HCT116 (cell line): Measurements from ENCODE around the gene BTNL8. TPM values are rescaled to one million over a fixed set of nuclear protein-coding genes. Genes with fewer than 3 reads are reported as not detected.

Experiments
- ATAC-seq: fragments of 200-7000 bp; cut with Tn5 transposase; 2 replicates; pipeline ENCODE4 v1.9.1; 2020; ENCODE audit warnings: mild to moderate bottlenecking, moderate library complexity
- BruUV-seq: library from RNA; stranded (reverse); fragments of 400-500 nt; replicated peaks from 2 replicates; lab custom pipeline; 2021; lab: Mats Ljungman, UMichigan
- CTCF ChIA-PET: fragments of 300-600 bp; sonication (Branson Sonifier 250); formaldehyde crosslinking; loops from one replicate; lab custom pipeline; 2021; ENCODE audit warnings: antibody characterized with exemption; lab: Charles Lee
- POLR2A ChIA-PET: fragments of 300-600, 350-600 bp; sonication (Branson Sonifier 250); formaldehyde crosslinking; loops from one replicate; lab custom pipeline; 2021; ENCODE audit warnings: antibody characterized with exemption; lab: Charles Lee
- RAD21 ChIA-PET, 2 experiments: fragments of 300-600 bp; sonication (Branson Sonifier 250); formaldehyde crosslinking; loops; one replicate each; lab custom pipeline; 2023; ENCODE audit warnings: low total read pairs in 2 of 2; ENCODE audit not compliant: uncharacterized antibody in 2 of 2, unreplicated experiment in 2 of 2, low non-redundant PET in 1 of 2; lab: Charles Lee
- DNase-seq: peaks from one replicate; pipeline ENCODE4 v3.0.0-alpha.2; 2010; ENCODE audit warnings: low read depth, low spot score
- H2AFZ ChIP-seq: fragments of 200-600 bp; shearing (Covaris generic), sonication (generic); 2 replicates; pipeline ENCODE4 v1.6.1; 2017; ENCODE audit warnings: low read depth, mixed run types, mixed read lengths, antibody characterized with exemption, low read length; ENCODE audit not compliant: poor library complexity, severe bottlenecking
- H3K27ac ChIP-seq: 2 replicates; pipeline ENCODE4 v1.5.1; 2012; ENCODE audit warnings: low read depth, low read length
- H3K27me3 ChIP-seq: fragments of 200-600 bp; sonication (generic); 2 replicates; pipeline ENCODE4 v1.6.1; 2016; ENCODE audit warnings: mixed run types, low read length, mixed read lengths; ENCODE audit not compliant: insufficient read depth
- H3K36me3 ChIP-seq, 2 experiments: fragments of 200-500 bp in 1 of 2; fragments of 200-600 bp in 1 of 2; sonication (Bioruptor generic) in 1 of 2; sonication (generic) in 1 of 2; 2 replicates each; pipeline versions ENCODE4 v1.5.1 to v1.6.1; 2014 to 2016; ENCODE audit warnings: low read length in 2 of 2, inconsistent platforms in 1 of 2, mixed read lengths in 1 of 2, mixed run types in 1 of 2; ENCODE audit not compliant: insufficient read depth in 2 of 2, control insufficient read depth in 1 of 2
- H3K4me1 ChIP-seq, 2 experiments: fragments of 200-600 bp in 1 of 2; sonication (generic) in 1 of 2; 2 replicates each; pipeline versions ENCODE4 v1.5.1 to v1.6.1; 2012 to 2017; ENCODE audit warnings: low read length in 2 of 2, inconsistent platforms in 1 of 2, mild to moderate bottlenecking in 1 of 2, mixed read lengths in 1 of 2, mixed run types in 1 of 2, moderate library complexity in 1 of 2; ENCODE audit not compliant: insufficient read depth in 2 of 2, control insufficient read depth in 1 of 2
- H3K4me2 ChIP-seq: fragments of 200-600 bp; sonication (generic); 2 replicates; pipeline ENCODE4 v1.6.1; 2017; ENCODE audit warnings: mixed run types, low read length, mixed read lengths
- H3K4me3 ChIP-seq, 2 experiments: fragments of 200-600 bp in 1 of 2; sonication (generic) in 1 of 2; replicated peaks in 1 of 2; 2 replicates each; pipeline ENCODE4 v1.5.1; 2011 to 2016; ENCODE audit warnings: low read length in 2 of 2, control low read depth in 1 of 2, low read depth in 1 of 2, mild to moderate bottlenecking in 1 of 2, mixed read lengths in 1 of 2, mixed run types in 1 of 2
- H3K79me2 ChIP-seq: fragments of 200-600 bp; sonication (generic); 2 replicates; pipeline ENCODE4 v1.6.1; 2017; ENCODE audit warnings: mild to moderate bottlenecking, mixed run types, low read length, moderate library complexity, mixed read lengths; ENCODE audit not compliant: insufficient read depth
- H3K9ac ChIP-seq: fragments of 200-600 bp; sonication (generic); 2 replicates; pipeline ENCODE4 v1.6.1; 2016; ENCODE audit warnings: low read length, mixed read lengths
- H3K9me2 ChIP-seq: fragments of 200-600 bp; sonication (generic), shearing (Covaris generic); 2 replicates; pipeline ENCODE4 v1.6.1; 2017; ENCODE audit warnings: mixed run types, mild to moderate bottlenecking, moderate library complexity; ENCODE audit not compliant: insufficient read depth
- H3K9me3 ChIP-seq, 2 experiments: fragments of 200-500 bp in 1 of 2; fragments of 200-600 bp in 1 of 2; sonication (Bioruptor generic) in 1 of 2; sonication (generic) in 1 of 2; 2 replicates each; pipeline ENCODE4 v1.6.1; 2014 to 2017; ENCODE audit warnings: low read length in 2 of 2, mixed read lengths in 2 of 2, inconsistent platforms in 1 of 2, low read depth in 1 of 2, mild to moderate bottlenecking in 1 of 2, mixed run types in 1 of 2, moderate library complexity in 1 of 2; ENCODE audit not compliant: control insufficient read depth in 1 of 2, insufficient read depth in 1 of 2
- H4K20me1 ChIP-seq: fragments of 200-600 bp; sonication (generic), shearing (Covaris generic); 2 replicates; pipeline ENCODE4 v1.6.1; 2017; ENCODE audit warnings: mixed run types, mild to moderate bottlenecking, moderate library complexity; ENCODE audit not compliant: insufficient read depth
- CBX3 ChIP-seq: IDR thresholded peaks from 2 replicates; pipeline ENCODE4 v1.6.1; 2012; ENCODE audit warnings: low read depth
- EZH2 ChIP-seq: fragments of 200-600 bp; sonication (generic); IDR thresholded peaks from 2 replicates; pipeline ENCODE4 v1.6.1; 2017; ENCODE audit warnings: antibody characterized with exemption, mixed run types
- EZH2phosphoT487 ChIP-seq: fragments of 200-600 bp; IDR thresholded peaks from 2 replicates; pipeline ENCODE4 v1.6.1; 2018; ENCODE audit warnings: antibody characterized with exemption, borderline replicate concordance
- FOSL1 ChIP-seq: IDR thresholded peaks from 2 replicates; pipeline ENCODE4 v1.6.1; 2012; ENCODE audit warnings: low read depth
- POLR2A ChIP-seq: IDR thresholded peaks from 2 replicates; pipeline ENCODE4 v1.7.0; 2011; ENCODE audit warnings: borderline replicate concordance; ENCODE audit not compliant: insufficient read depth, insufficient read length; ENCODE audit errors: extremely low read depth
- POLR2AphosphoS5 ChIP-seq: IDR thresholded peaks from 2 replicates; pipeline ENCODE4 v1.6.1; 2011; ENCODE audit warnings: mild to moderate bottlenecking, low read depth, low read length, moderate library complexity
- SIN3A ChIP-seq: IDR thresholded peaks from 2 replicates; pipeline ENCODE4 v1.6.1; 2012; ENCODE audit warnings: low read depth
- SRF ChIP-seq: IDR thresholded peaks from 2 replicates; pipeline ENCODE4 v1.6.1; 2012; ENCODE audit warnings: low read depth
- YY1 ChIP-seq: IDR thresholded peaks from 2 replicates; pipeline ENCODE4 v1.6.1; 2011; ENCODE audit warnings: low read length, low read depth, moderate library complexity, mild to moderate bottlenecking; ENCODE audit not compliant: insufficient replicate concordance; ENCODE audit errors: extremely low read depth
- ZFX ChIP-seq: fragments of 450-650 bp; IDR thresholded peaks from 2 replicates; pipeline ENCODE4 v1.6.1; 2017
- ZNF274 ChIP-seq: fragments of 200-500 bp; sonication (Bioruptor generic); IDR thresholded peaks from 2 replicates; pipeline ENCODE4 v1.6.1; 2014; ENCODE audit warnings: mild to moderate bottlenecking, low read depth, low read length, inconsistent platforms
- intact Hi-C: fragments of 100-400 bp; cut with micrococcal nuclease; formaldehyde crosslinking; loops from 2 replicates; pipeline ENCODE4 v1.10.0; 2022
- total RNA-seq: library from RNA; stranded (reverse); gene quantifications from one replicate; pipeline ENCODE4 v1.2.1, GENCODE V29; 2021; ENCODE audit not compliant: unreplicated experiment
- TF ChIP-seq, protein P1 (sequence below), 3 experiments: fragments of 200-600 bp in 1 of 3; sonication (generic) in 1 of 3; IDR thresholded peaks in 2 of 3; conservative IDR thresholded peaks in 1 of 3; 2 replicates each; pipeline ENCODE4 v1.5.1; 2012 to 2017; ENCODE audit warnings: low read depth in 2 of 3, low read length in 2 of 3, antibody characterized with exemption in 1 of 3, borderline replicate concordance in 1 of 3, control low read depth in 1 of 3, mild to moderate bottlenecking in 1 of 3, mixed read lengths in 1 of 3, mixed run types in 1 of 3, moderate library complexity in 1 of 3; ENCODE audit not compliant: insufficient read depth in 1 of 3

The BTNL8 gene
- total RNA-seq, 1 experiment from 2014 or later = not detected

- Histone ChIP-seq H3K36me3 (no peaks in the 10 kb centered on the region), H2AFZ (no peak overlapping the region), H3K4me2 (no peak overlapping the region), H3K79me2 (no peaks in the 10 kb centered on the region), H3K9me2 (no peaks in the 10 kb centered on the region), H3K27ac (no peak overlapping the region), H3K27me3 (no peaks in the 10 kb centered on the region), H4K20me1 (no peaks in the 10 kb centered on the region), H3K9me3 (no peaks in the 10 kb centered on the region), H3K4me3 (no peak overlapping the region), H3K9ac (no peak overlapping the region), H3K4me1 (no peaks in the 10 kb centered on the region)
- no peak for ATAC-seq
- CTCF ChIA-PET = no interaction called here
- DNase-seq = no peak
- TF ChIP-seq POLR2AphosphoS5 (no peak), ZNF274 (no peak), YY1 (no peak), SIN3A (no peak), EZH2 (no peak), EZH2phosphoT487 (no peak), FOSL1 (no peak), SRF (no peak), CBX3 (no peak), ZFX (no peak), POLR2A (no peak)
- TF ChIP-seq, protein P1, sequence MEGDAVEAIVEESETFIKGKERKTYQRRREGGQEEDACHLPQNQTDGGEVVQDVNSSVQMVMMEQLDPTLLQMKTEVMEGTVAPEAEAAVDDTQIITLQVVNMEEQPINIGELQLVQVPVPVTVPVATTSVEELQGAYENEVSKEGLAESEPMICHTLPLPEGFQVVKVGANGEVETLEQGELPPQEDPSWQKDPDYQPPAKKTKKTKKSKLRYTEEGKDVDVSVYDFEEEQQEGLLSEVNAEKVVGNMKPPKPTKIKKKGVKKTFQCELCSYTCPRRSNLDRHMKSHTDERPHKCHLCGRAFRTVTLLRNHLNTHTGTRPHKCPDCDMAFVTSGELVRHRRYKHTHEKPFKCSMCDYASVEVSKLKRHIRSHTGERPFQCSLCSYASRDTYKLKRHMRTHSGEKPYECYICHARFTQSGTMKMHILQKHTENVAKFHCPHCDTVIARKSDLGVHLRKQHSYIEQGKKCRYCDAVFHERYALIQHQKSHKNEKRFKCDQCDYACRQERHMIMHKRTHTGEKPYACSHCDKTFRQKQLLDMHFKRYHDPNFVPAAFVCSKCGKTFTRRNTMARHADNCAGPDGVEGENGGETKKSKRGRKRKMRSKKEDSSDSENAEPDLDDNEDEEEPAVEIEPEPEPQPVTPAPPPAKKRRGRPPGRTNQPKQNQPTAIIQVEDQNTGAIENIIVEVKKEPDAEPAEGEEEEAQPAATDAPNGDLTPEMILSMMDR (IDR thresholded peaks at IDR 0.05 in 2 of 3, conservative IDR thresholded peaks at IDR 0.05 in 1 of 3; ENCODE audit: borderline replicate concordance in 1 of 3, insufficient read depth in 1 of 3, low read depth in 2 of 3, low read length in 2 of 3) = no peak
- intact Hi-C loops = no loop called here
- POLR2A ChIA-PET = no interaction called here
- no TSS peak for BruUV-seq
- RAD21 ChIA-PET = no interaction called here
These were observed 2.5 kb downstream of the BTNL8 start for GRCh38 chr5:180901319-180902009.
